ENCODE measurements around the gene C1QTNF3. TPM values are rescaled to one million over a fixed set of nuclear protein-coding genes. Genes with fewer than 3 reads are reported as not detected.
"Not testable (repeated sequence)": the region's sequence is repeated elsewhere in the genome, so short reads cannot be mapped to it uniquely, and the experiment has no call there.

The C1QTNF3 gene, protein sequence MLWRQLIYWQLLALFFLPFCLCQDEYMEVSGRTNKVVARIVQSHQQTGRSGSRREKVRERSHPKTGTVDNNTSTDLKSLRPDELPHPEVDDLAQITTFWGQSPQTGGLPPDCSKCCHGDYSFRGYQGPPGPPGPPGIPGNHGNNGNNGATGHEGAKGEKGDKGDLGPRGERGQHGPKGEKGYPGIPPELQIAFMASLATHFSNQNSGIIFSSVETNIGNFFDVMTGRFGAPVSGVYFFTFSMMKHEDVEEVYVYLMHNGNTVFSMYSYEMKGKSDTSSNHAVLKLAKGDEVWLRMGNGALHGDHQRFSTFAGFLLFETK
- 0.43 TPM for polyA plus RNA-seq (2013, experiment 1 of 2)
- 0.36 TPM for polyA plus RNA-seq (2013, experiment 2 of 2)

DNA sequence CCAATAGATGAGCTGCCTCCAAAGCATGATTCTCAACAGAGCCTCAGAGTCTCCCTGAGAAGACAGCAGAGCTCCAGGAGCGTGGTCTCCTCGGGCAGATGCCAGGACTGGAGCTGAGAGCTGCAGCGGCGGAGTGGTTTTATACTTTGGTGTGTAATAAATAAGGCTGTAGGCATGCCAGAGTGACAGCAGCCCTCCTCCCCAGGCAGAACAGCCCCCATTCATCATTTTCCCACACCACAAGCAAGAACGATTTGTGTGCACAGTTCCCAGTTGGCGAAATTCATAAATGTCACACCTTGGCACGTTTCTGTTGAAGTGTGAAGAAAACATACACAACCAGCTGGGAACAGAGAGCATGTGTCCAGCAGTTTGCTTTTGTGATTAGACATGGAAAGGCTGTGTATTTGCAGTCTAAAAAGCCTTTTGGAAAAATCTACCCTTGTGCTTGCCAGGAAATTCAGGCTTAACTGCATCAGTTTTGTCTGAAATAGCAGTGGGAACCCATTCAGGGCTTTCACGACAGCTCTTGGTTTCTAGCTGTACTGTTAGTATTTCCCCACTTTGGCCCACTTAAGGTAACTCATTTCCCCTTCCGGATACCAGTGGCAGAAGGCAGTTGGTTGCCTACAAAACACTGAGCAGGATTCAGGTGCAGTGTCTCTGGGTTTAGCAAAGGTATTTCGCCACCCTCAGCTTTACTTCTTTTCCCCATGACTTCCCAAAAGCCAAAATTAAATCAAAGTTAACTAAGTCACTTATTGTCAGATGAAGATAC, at the start of gene C1QTNF3:
Gene C1QTNF3 (minus strand): TSS at position 115 of the 778 bp plus-strand sequence. CDS start 88 bp downstream, at position 27.
- Histone ChIP-seq H2AK5ac (ENCODE audit: low read length, severe bottlenecking) (peak within 1 kb of the TSS; percentile 41), H3K4me3 (ENCODE audit: insufficient read depth in 1 of 2, low read depth in 1 of 2, low read length in 2 of 2) (peak within 1 kb of the TSS in 1 of 2 experiments; percentile 33), H3K9me3 (ENCODE audit: control insufficient read depth, low read length) (no peaks in the 10 kb centered on the region), H2BK5ac (ENCODE audit: low read depth, low read length, poor library complexity, severe bottlenecking) (no peak within 1 kb of the TSS), H3K18ac (ENCODE audit: low read depth in 1 of 2, low read length in 2 of 2) (no peak within 1 kb of the TSS), H3K4me1 (ENCODE audit: control insufficient read depth, insufficient read depth, low read depth, low read length) (peaks cover 9% of the 10 kb centered on the region), H3K79me1 (replicated peaks; ENCODE audit: low read length, poor library complexity, severe bottlenecking) (no peaks in the 10 kb centered on the region), H2BK12ac (ENCODE audit: low read length in 2 of 2) (no peak within 1 kb of the TSS), H3K36me3 (ENCODE audit: control insufficient read depth in 1 of 2, insufficient read depth in 2 of 2, low read depth in 1 of 2, low read length in 2 of 2) (no peaks in the 10 kb centered on the region), H4K8ac (ENCODE audit: low read length) (no peak within 1 kb of the TSS), H3K14ac (ENCODE audit: low read length in 2 of 2) (no peak within 1 kb of the TSS), H2AFZ (ENCODE audit: low read depth, low read length) (no peak within 1 kb of the TSS), H3K4ac (ENCODE audit: low read depth in 1 of 2, low read length in 2 of 2) (no peak within 1 kb of the TSS), H3K23ac (ENCODE audit: low read length in 2 of 2) (no peak within 1 kb of the TSS), H3K9ac (ENCODE audit: low read length) (peak within 1 kb of the TSS; percentile 43), H4K91ac (ENCODE audit: low read length) (no peak within 1 kb of the TSS), H2BK15ac (ENCODE audit: low read depth, poor library complexity, severe bottlenecking) (no peak within 1 kb of the TSS), H3K27ac (ENCODE audit: low read length, poor library complexity, severe bottlenecking) (no peak within 1 kb of the TSS), H2BK120ac (ENCODE audit: low read depth, low read length) (no peak within 1 kb of the TSS), H3K4me2 (ENCODE audit: low read length, poor library complexity, severe bottlenecking) (no peak within 1 kb of the TSS), H3K27me3 (ENCODE audit: control insufficient read depth in 1 of 2, insufficient read depth in 1 of 2, low read length in 2 of 2) (no peaks in the 10 kb centered on the region)
- DNase-seq, result no peak
- WGBS, result 63% methylated on average over 6 of the region's 10 CpGs

DNA sequence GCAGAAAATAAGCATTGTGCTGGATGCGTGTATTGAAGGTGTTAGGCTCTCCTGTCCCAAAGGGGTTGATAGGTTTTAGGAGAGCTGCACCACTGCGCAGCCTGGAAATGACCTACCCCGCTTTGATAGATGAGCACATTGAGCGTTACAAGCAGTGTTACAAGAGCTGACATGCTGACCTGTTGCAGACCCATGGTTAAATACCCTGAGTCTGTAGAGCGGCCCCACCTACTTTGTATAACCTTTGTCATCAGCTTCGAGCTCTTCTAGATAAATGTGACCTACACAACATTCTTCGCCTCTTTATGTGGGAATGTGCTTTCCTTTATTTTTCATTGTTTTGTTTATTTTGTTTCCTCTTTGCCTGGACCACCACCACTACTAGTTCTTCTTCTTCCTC, 48.0 kb upstream of the C1QTNF3 start:
- not testable (repeated sequence) for H4K8ac ChIP-seq (ENCODE audit: low read length); H3K27me3 ChIP-seq (ENCODE audit: control insufficient read depth in 1 of 2, insufficient read depth in 1 of 2, low read length in 2 of 2); H3K14ac ChIP-seq (ENCODE audit: low read length in 2 of 2); H3K36me3 ChIP-seq (ENCODE audit: control insufficient read depth in 1 of 2, insufficient read depth in 2 of 2, low read depth in 1 of 2, low read length in 2 of 2); H3K4ac ChIP-seq (ENCODE audit: low read depth in 1 of 2, low read length in 2 of 2); H3K18ac ChIP-seq (ENCODE audit: low read depth in 1 of 2, low read length in 2 of 2); H2AFZ ChIP-seq (ENCODE audit: low read depth, low read length); H3K79me1 ChIP-seq (replicated peaks; ENCODE audit: low read length, poor library complexity, severe bottlenecking); H3K4me2 ChIP-seq (ENCODE audit: low read length, poor library complexity, severe bottlenecking); H4K91ac ChIP-seq (ENCODE audit: low read length); H2BK120ac ChIP-seq (ENCODE audit: low read depth, low read length); H3K27ac ChIP-seq (ENCODE audit: low read length, poor library complexity, severe bottlenecking); H3K23ac ChIP-seq (ENCODE audit: low read length in 2 of 2); H3K4me1 ChIP-seq (ENCODE audit: control insufficient read depth, insufficient read depth, low read depth, low read length); H2BK12ac ChIP-seq (ENCODE audit: low read length in 2 of 2); DNase-seq; H3K9me3 ChIP-seq (ENCODE audit: control insufficient read depth, low read length); H3K9ac ChIP-seq (ENCODE audit: low read length); H3K4me3 ChIP-seq (ENCODE audit: insufficient read depth in 1 of 2, low read depth in 1 of 2, low read length in 2 of 2); H2BK15ac ChIP-seq (ENCODE audit: low read depth, poor library complexity, severe bottlenecking); H2AK5ac ChIP-seq (ENCODE audit: low read length, severe bottlenecking); H2BK5ac ChIP-seq (ENCODE audit: low read depth, low read length, poor library complexity, severe bottlenecking)
- 92% methylated on average over 2 of the region's 7 CpGs for WGBS

DNA sequence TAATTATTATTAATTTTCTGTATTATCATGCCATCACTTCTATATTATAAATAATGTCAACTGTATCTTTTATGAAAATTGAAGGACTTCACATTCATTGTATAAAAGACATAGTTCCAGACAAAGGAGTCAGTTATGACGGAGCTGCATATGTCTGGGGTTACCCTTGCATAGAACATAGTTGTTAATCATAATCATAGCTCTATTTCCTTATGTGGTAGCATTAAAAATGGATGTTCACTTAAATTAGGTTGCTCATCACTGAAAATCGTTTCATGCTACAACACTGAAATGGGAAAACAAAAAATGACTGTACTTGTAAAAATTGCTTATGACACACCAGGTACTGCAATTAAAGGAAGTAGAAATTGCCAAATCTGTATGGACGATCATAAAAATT, 46.8 kb upstream of the C1QTNF3 start:
- H2BK15ac ChIP-seq (ENCODE audit: low read depth, poor library complexity, severe bottlenecking); H3K9me3 ChIP-seq (ENCODE audit: control insufficient read depth, low read length); DNase-seq; H2BK12ac ChIP-seq (ENCODE audit: low read length in 2 of 2); H3K4ac ChIP-seq (ENCODE audit: low read depth in 1 of 2, low read length in 2 of 2); H4K8ac ChIP-seq (ENCODE audit: low read length); H3K14ac ChIP-seq (ENCODE audit: low read length in 2 of 2); H3K4me1 ChIP-seq (ENCODE audit: control insufficient read depth, insufficient read depth, low read depth, low read length); H3K9ac ChIP-seq (ENCODE audit: low read length); H2AFZ ChIP-seq (ENCODE audit: low read depth, low read length); H3K27ac ChIP-seq (ENCODE audit: low read length, poor library complexity, severe bottlenecking); H3K27me3 ChIP-seq (ENCODE audit: control insufficient read depth in 1 of 2, insufficient read depth in 1 of 2, low read length in 2 of 2); H2BK120ac ChIP-seq (ENCODE audit: low read depth, low read length); H3K4me3 ChIP-seq (ENCODE audit: insufficient read depth in 1 of 2, low read depth in 1 of 2, low read length in 2 of 2); H2BK5ac ChIP-seq (ENCODE audit: low read depth, low read length, poor library complexity, severe bottlenecking); H2AK5ac ChIP-seq (ENCODE audit: low read length, severe bottlenecking); H3K4me2 ChIP-seq (ENCODE audit: low read length, poor library complexity, severe bottlenecking); H3K79me1 ChIP-seq (replicated peaks; ENCODE audit: low read length, poor library complexity, severe bottlenecking); H3K18ac ChIP-seq (ENCODE audit: low read depth in 1 of 2, low read length in 2 of 2); H4K91ac ChIP-seq (ENCODE audit: low read length); H3K36me3 ChIP-seq (ENCODE audit: control insufficient read depth in 1 of 2, insufficient read depth in 2 of 2, low read depth in 1 of 2, low read length in 2 of 2); H3K23ac ChIP-seq (ENCODE audit: low read length in 2 of 2): not testable (repeated sequence)
- no CpG with 5 or more reads among the region's 3 CpGs for WGBS

DNA sequence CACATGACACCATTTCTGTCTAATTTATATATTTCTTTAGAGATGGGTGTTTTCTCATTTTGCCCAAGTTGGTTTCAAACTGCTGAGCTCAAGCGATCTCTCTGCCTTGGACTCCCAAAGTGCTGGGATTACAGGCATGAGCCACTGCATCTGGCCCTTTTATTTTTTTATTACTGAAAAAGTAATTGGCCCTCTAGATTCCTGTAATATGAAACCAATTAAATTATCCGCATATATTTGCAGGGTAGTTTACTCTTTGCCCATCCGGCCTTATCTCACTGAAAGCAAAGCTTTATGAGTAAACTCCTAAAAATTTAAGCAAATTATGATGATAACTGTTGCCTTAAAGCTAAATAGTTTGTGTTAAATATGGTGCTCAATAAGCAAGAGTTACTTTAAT, 44.7 kb upstream of the C1QTNF3 start:
- H3K27me3 ChIP-seq (ENCODE audit: control insufficient read depth in 1 of 2, insufficient read depth in 1 of 2, low read length in 2 of 2); H3K27ac ChIP-seq (ENCODE audit: low read length, poor library complexity, severe bottlenecking); H3K79me1 ChIP-seq (replicated peaks; ENCODE audit: low read length, poor library complexity, severe bottlenecking); H2BK120ac ChIP-seq (ENCODE audit: low read depth, low read length); H3K4me1 ChIP-seq (ENCODE audit: control insufficient read depth, insufficient read depth, low read depth, low read length); H2BK5ac ChIP-seq (ENCODE audit: low read depth, low read length, poor library complexity, severe bottlenecking); H3K4ac ChIP-seq (ENCODE audit: low read depth in 1 of 2, low read length in 2 of 2); H4K8ac ChIP-seq (ENCODE audit: low read length); H3K4me2 ChIP-seq (ENCODE audit: low read length, poor library complexity, severe bottlenecking); H3K9ac ChIP-seq (ENCODE audit: low read length); H3K18ac ChIP-seq (ENCODE audit: low read depth in 1 of 2, low read length in 2 of 2); H3K23ac ChIP-seq (ENCODE audit: low read length in 2 of 2); H3K14ac ChIP-seq (ENCODE audit: low read length in 2 of 2); H4K91ac ChIP-seq (ENCODE audit: low read length); H3K4me3 ChIP-seq (ENCODE audit: insufficient read depth in 1 of 2, low read depth in 1 of 2, low read length in 2 of 2); H2AK5ac ChIP-seq (ENCODE audit: low read length, severe bottlenecking); H2BK15ac ChIP-seq (ENCODE audit: low read depth, poor library complexity, severe bottlenecking); H2BK12ac ChIP-seq (ENCODE audit: low read length in 2 of 2); DNase-seq; H3K9me3 ChIP-seq (ENCODE audit: control insufficient read depth, low read length); H3K36me3 ChIP-seq (ENCODE audit: control insufficient read depth in 1 of 2, insufficient read depth in 2 of 2, low read depth in 1 of 2, low read length in 2 of 2); H2AFZ ChIP-seq (ENCODE audit: low read depth, low read length): not testable (repeated sequence)
- 100% methylated on average over 1 of the region's 3 CpGs for WGBS

Data from mesenchymal stem cell (in vitro differentiated cells and primary cell).